Measurements from ENCODE around the gene TCF25. TPM values are rescaled to one million over a fixed set of nuclear protein-coding genes. Genes with fewer than 3 reads are reported as not detected.

The TCF25 gene
- total RNA-seq, 4 donors from 2014 or later, result 126 to 151 (median 137) TPM

GRCh38 chr16:89853306-89853993, 19.9 kb upstream of the TCF25 start:
- WGBS, result 88% methylated on average over 10 of the region's 21 CpGs
- Histone ChIP-seq H3K27me3 (no peaks in the 10 kb centered on the region), H3K9me3 (no peaks in the 10 kb centered on the region), H3K4me3 (no peak overlapping the region), H3K36me3 (no peaks in the 10 kb centered on the region), H3K27ac (replicated peaks in 1 of 4) (no peak overlapping the region), H3K4me1 (no peaks in the 10 kb centered on the region)
- TF ChIP-seq POLR2AphosphoS5 (IDR thresholded peaks at IDR 0.05), result no peak
- intact Hi-C loops (cut with DNase I), result no loop called here
- DNase-seq (ENCODE audit: extremely low spot score), result no peak

DNA sequence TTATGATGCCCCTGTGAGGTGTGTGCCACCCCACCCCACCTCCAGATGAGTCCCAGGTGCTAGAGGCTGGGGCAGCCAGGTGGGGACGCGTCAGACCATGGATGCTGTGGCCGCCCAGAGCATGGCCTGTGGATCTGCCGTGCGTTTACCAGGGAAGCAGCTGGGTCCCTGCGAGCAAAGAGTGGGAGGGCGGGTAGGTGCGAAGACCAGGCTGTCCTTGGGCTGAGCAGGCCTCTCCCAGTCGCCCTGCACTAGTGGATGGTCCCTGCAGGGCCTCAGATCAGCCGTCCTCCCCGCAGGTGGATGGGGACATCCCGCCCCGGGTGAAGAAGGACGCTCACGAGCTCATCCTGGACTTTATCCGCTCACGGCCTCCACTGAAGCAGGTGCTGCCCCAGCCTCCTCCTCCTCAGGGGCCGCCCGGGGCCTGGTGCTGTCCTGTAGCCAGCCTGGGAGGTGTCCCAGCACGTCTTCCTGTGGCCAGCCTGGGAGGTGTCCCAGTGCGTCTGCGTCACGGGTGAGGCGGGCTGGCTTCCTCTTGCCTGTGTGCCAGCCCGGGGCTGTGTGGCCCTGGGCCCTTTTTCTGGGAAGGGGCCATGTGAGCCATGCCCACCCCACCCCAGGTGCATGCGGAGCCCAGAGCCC, 18.0 kb upstream of the TCF25 start:
- no peak overlapping the region for H3K4me3 ChIP-seq
- peaks cover 0 to 3% (median 0%) of the 10 kb centered on the region in 4 donors for H3K36me3 ChIP-seq
- no peak overlapping the region for H3K27ac ChIP-seq (replicated peaks in 1 of 4)
- H3K4me1 ChIP-seq, result peaks cover 0 to under 1% (median 0%) of the 10 kb centered on the region in 4 donors
- intact Hi-C loops (cut with DNase I), result no loop called here
- no peak for DNase-seq (ENCODE audit: extremely low spot score)
- TF ChIP-seq POLR2A (IDR thresholded peaks at IDR 0.05; ENCODE audit: low read depth) (no peak), CTCF (IDR thresholded peaks at IDR 0.05) (no peak), POLR2AphosphoS5 (IDR thresholded peaks at IDR 0.05) (no peak), EP300 (IDR thresholded peaks at IDR 0.05) (no peak)
- H3K9me3 ChIP-seq, result no peaks in the 10 kb centered on the region
- no peaks in the 10 kb centered on the region for H3K27me3 ChIP-seq
- WGBS, result 82% methylated on average over 12 of the region's 26 CpGs

DNA sequence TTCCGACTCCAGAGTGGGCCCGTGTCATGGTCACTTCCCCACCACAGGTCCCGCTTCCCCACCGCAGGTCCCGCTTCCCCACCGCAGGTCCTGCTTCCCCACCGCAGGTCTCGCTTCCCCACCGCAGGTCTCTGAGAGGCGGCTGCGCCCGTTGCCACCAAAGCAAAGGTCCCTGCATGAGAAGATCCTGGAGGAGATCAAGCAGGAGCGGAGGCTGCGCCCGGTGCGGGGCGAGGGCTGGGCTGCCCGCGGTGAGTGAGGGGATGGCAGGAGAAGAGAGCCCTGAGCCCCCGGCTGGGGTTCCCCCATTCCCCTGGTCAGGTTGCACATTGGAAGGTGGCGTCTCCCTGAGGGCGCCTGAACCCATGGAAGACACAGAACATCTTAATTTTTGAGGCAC, 17.4 kb upstream of the TCF25 start:
- peaks cover 0 to 3% (median 0%) of the 10 kb centered on the region in 4 donors for H3K36me3 ChIP-seq
- no peak overlapping the region for H3K4me3 ChIP-seq
- no peak overlapping the region for H3K27ac ChIP-seq (replicated peaks in 1 of 4)
- H3K4me1 ChIP-seq, result peaks cover 0 to 6% (median 4%) of the 10 kb centered on the region in 4 donors
- H3K27me3 ChIP-seq, result no peaks in the 10 kb centered on the region
- intact Hi-C loops (cut with DNase I), result no loop called here
- 93% methylated on average over 11 of the region's 22 CpGs for WGBS
- no peak for DNase-seq (ENCODE audit: extremely low spot score)
- no peak for TF ChIP-seq EP300 (IDR thresholded peaks at IDR 0.05)
- no peak for TF ChIP-seq CTCF (IDR thresholded peaks at IDR 0.05)
- no peak for TF ChIP-seq POLR2A (IDR thresholded peaks at IDR 0.05; ENCODE audit: low read depth)
- TF ChIP-seq POLR2AphosphoS5 (IDR thresholded peaks at IDR 0.05), result no peak
- no peaks in the 10 kb centered on the region for H3K9me3 ChIP-seq

DNA sequence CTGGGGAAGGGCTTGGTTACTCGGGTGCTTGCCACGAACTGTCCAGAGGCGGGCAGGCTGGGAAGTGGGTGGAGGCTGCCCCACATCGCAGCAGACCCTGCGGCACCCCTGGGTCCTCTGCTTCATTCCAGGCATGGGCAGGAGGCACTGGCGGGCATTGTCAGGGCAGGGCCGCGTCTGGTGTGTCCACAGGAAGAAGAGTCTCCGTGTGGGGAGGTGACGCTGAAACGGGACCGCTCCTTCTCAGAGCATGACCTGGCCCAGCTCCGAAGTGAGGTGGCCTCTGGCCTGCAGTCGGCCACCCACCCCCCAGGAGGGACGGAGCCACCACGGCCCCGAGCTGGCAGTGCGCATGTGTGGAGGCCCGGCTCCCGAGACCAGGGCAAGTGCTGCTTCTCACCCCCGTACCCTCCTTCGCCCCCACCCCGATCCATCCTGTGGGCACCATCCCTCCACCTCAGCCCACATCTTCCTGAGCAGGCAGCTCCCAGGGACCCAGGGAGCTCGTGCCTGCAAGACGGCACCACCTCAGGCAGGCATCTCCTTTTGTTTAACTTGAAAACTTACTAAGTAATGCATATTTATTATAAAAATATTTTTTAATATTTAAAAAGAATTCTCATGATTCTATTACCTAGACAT, 14.3 kb upstream of the TCF25 start:
- intact Hi-C loops (cut with DNase I), result no loop called here
- Histone ChIP-seq H3K36me3 (peaks cover 0 to 3% (median 0%) of the 10 kb centered on the region in 4 donors), H3K9me3 (no peaks in the 10 kb centered on the region), H3K27ac (replicated peaks in 1 of 4) (no peak overlapping the region), H3K4me3 (no peak overlapping the region), H3K4me1 (peaks cover 13 to 16% (median 14%) of the 10 kb centered on the region in 4 donors), H3K27me3 (no peaks in the 10 kb centered on the region)
- no peak for TF ChIP-seq POLR2AphosphoS5 (IDR thresholded peaks at IDR 0.05)
- no peak for TF ChIP-seq POLR2A (IDR thresholded peaks at IDR 0.05; ENCODE audit: low read depth)
- TF ChIP-seq CTCF (IDR thresholded peaks at IDR 0.05), result no peak
- no peak for TF ChIP-seq EP300 (IDR thresholded peaks at IDR 0.05)
- no peak for DNase-seq (ENCODE audit: extremely low spot score)
- 88% methylated on average over 16 of the region's 25 CpGs for WGBS

GRCh38 chr16:89859615-89860007, 13.8 kb upstream of the TCF25 start:
- Histone ChIP-seq H3K4me3 (no peak overlapping the region), H3K27me3 (no peaks in the 10 kb centered on the region), H3K36me3 (peaks cover 0 to 3% (median 0%) of the 10 kb centered on the region in 4 donors), H3K9me3 (no peaks in the 10 kb centered on the region), H3K27ac (replicated peaks in 1 of 4) (no peak overlapping the region), H3K4me1 (peaks cover 13 to 19% (median 15%) of the 10 kb centered on the region in 4 donors)
- intact Hi-C loops (cut with DNase I), result loop anchor here (5.0 to 10.0 kb wide), 3 partner anchors 45 to 155 kb away; partner anchors contain the start of genes FANCA and SPATA2L
- DNase-seq (ENCODE audit: extremely low spot score), result no peak
- no peak for TF ChIP-seq EP300 (IDR thresholded peaks at IDR 0.05)
- TF ChIP-seq POLR2A (IDR thresholded peaks at IDR 0.05; ENCODE audit: low read depth), result no peak
- TF ChIP-seq POLR2AphosphoS5 (IDR thresholded peaks at IDR 0.05), result no peak
- no peak for TF ChIP-seq CTCF (IDR thresholded peaks at IDR 0.05)
- WGBS, result 89% methylated on average over 16 of the region's 16 CpGs
